ENCODE data around the gene DLG2. TPM values are rescaled to one million over a fixed set of nuclear protein-coding genes. Genes with fewer than 3 reads are reported as not detected.

Gene DLG2
- total RNA-seq, 1 donor from 2014 or later: 7.2 TPM

DNA sequence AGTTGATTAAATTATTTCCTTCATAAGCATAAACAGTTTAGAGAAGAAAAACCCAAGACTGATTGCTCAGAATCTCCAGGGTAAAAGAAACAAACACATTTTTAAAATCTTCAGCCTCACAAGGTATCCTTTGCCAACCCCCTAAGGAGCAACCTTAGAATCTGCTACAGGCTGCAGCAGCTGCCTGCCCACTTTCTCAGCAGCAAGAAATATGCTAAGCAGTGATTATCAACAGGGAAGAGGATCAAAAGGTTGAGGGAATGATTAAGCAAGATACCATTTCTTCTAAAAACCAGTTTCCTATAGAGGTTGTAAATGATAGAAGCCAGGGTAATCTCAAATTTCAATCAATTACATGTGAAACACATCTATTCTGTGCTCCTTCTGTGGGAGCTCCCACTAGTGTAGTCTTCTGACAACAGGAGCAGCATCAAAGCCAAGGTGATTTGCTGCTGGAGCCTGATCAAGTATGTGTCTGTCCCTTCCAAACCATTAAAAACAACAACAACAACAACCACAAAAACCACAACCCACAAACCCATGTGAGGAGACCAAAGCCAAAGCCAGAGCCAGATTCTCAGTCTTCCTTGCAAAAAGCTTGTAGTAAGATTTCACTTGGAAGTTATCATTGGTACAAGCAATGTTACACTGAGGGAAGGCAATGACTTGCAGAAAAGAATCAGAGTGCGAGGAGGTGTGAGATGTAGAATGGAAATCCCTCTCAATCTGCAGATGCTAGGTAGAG is 761.2 kb downstream of the DLG2 start:
- no peak for DNase-seq
- TF ChIP-seq, protein P1, sequence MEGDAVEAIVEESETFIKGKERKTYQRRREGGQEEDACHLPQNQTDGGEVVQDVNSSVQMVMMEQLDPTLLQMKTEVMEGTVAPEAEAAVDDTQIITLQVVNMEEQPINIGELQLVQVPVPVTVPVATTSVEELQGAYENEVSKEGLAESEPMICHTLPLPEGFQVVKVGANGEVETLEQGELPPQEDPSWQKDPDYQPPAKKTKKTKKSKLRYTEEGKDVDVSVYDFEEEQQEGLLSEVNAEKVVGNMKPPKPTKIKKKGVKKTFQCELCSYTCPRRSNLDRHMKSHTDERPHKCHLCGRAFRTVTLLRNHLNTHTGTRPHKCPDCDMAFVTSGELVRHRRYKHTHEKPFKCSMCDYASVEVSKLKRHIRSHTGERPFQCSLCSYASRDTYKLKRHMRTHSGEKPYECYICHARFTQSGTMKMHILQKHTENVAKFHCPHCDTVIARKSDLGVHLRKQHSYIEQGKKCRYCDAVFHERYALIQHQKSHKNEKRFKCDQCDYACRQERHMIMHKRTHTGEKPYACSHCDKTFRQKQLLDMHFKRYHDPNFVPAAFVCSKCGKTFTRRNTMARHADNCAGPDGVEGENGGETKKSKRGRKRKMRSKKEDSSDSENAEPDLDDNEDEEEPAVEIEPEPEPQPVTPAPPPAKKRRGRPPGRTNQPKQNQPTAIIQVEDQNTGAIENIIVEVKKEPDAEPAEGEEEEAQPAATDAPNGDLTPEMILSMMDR (IDR thresholded peaks at IDR 0.05): no peak
- H3K4me1 ChIP-seq: no peaks in the 10 kb centered on the region
- no peak for ATAC-seq
- no peak overlapping the region for H3K4me3 ChIP-seq
- no peak overlapping the region for H3K27ac ChIP-seq
- H3K36me3 ChIP-seq: no peaks in the 10 kb centered on the region
- no peaks in the 10 kb centered on the region for H3K9me3 ChIP-seq
- H3K27me3 ChIP-seq (ENCODE audit: low read depth): no peaks in the 10 kb centered on the region
- intact Hi-C loops (cut with DNase I): no loop called here

DNA sequence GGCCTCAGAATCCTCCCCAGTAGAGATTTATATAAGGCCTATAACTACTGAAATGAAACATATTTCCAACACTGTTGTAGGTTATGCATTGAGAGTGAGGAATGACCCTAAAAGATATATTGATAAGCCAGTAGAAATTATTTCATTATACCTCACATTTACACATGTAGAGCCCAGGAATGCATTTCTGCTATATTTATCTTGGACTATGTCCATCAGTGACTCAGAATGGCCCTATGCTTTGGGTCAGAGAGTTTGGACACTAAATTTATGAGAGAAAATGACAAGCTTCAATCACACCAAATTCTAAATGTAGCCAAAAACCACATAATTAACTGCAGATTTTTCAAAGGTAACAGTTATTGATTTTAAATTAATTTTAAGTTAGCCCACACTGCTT is 761.9 kb downstream of the DLG2 start:
- DNase-seq (no peak), ATAC-seq (no peak)
- Histone ChIP-seq H3K4me1 (no peaks in the 10 kb centered on the region), H3K4me3 (no peak overlapping the region), H3K9me3 (no peaks in the 10 kb centered on the region), H3K27ac (no peak overlapping the region), H3K36me3 (no peaks in the 10 kb centered on the region), H3K27me3 (ENCODE audit: low read depth) (no peaks in the 10 kb centered on the region)
- TF ChIP-seq, protein P1 (IDR thresholded peaks at IDR 0.05): no peak
- intact Hi-C loops (cut with DNase I): no loop called here

DNA sequence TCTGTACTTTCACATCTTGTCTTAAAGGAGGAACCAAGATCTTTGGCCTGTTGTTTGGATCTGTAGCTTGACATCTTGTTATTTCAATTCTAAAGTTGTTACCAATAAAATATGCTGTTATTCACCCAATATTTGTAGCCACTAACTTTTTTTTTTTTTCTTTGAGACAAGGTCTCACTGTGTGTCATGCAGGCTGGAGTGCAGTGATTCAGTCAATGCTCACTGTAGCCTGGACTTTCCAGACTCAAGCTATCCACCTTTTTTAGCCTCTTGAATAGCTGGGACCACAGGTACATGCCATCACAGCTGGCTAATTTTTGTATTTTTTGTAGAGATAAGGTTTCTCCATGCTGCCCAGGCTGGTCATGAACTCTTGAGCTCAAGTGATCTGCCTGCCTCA is 769.4 kb downstream of the DLG2 start:
- Histone ChIP-seq H3K4me1 (no peaks in the 10 kb centered on the region), H3K4me3 (no peak overlapping the region), H3K9me3 (no peaks in the 10 kb centered on the region), H3K27ac (no peak overlapping the region), H3K36me3 (no peaks in the 10 kb centered on the region), H3K27me3 (ENCODE audit: low read depth) (no peaks in the 10 kb centered on the region)
- ATAC-seq (no peak), DNase-seq (no peak)
- intact Hi-C loops (cut with DNase I): no loop called here
- TF ChIP-seq, protein P1 (IDR thresholded peaks at IDR 0.05): no peak

DNA sequence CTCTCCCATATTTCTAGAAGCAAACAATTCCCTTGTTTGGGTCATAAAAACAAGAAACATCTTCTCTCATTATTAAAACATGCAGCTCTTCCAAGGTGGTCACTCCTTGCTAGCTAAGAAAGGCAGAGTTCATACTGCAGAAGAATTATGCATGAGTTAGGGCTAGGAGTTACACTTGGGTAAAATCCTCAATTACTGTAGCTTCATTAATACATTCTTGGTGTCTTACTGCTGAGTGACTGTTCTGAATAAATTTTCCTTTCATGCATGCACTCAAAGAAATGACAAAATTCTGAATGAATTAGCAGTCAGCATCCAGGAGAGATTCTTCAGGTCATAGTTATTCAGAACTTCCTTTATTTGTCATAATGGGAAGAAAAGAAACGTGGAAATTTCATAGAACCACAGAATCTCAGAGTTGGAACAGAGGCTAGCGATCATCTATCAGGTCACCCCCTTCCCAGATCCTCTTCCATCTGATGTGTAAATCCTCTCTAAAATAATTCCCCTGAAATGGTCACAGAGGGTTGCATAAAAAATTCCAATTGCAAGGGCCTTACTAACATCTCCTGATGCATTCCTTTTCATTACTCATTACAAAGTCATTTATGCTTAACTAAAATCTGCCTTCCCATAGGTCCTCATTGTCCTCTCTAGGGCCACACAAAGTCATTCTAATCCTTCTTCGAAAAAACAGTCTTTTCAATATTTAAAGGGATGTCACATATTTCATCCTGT is 771.5 kb downstream of the DLG2 start:
- no peak for DNase-seq
- intact Hi-C loops (cut with DNase I): no loop called here
- Histone ChIP-seq H3K9me3 (no peaks in the 10 kb centered on the region), H3K27ac (no peak overlapping the region), H3K27me3 (ENCODE audit: low read depth) (no peaks in the 10 kb centered on the region), H3K36me3 (no peaks in the 10 kb centered on the region), H3K4me3 (no peak overlapping the region), H3K4me1 (no peaks in the 10 kb centered on the region)
- TF ChIP-seq, protein P1 (IDR thresholded peaks at IDR 0.05): no peak
- ATAC-seq: no peak

DNA sequence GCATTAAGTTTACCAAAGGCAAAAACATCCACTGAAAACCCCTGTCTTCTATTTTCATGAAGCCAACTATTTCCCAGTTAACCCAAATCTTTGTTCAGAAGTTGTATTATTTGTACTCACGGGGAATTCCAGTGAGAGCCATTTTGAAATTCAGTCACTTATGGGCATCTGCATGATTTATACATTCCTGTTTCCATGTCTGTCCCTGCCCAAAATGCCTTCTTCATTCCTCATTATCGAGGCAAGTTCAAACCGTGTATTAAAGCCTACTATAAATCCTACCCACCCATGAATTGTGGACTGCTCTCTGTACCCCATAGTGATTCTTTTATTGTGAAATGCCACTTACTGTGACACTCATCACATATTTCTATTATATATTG is 772.7 kb downstream of the DLG2 start:
- Histone ChIP-seq H3K27ac (no peak overlapping the region), H3K27me3 (ENCODE audit: low read depth) (no peaks in the 10 kb centered on the region), H3K4me3 (no peak overlapping the region), H3K9me3 (no peaks in the 10 kb centered on the region), H3K36me3 (no peaks in the 10 kb centered on the region), H3K4me1 (no peaks in the 10 kb centered on the region)
- ATAC-seq (no peak), DNase-seq (no peak)
- TF ChIP-seq, protein P1 (IDR thresholded peaks at IDR 0.05): no peak
- intact Hi-C loops (cut with DNase I): no loop called here
